SK-N-SH (cell line): ENCODE measurements around the gene GNAL. TPM values are rescaled to one million over a fixed set of nuclear protein-coding genes. Genes with fewer than 3 reads are reported as not detected.

Experiments used
- CTCF ChIA-PET: fragments of 300-600, 350-600 bp; formaldehyde crosslinking; extraction: SDS; loops from one replicate; lab custom pipeline; 2021; lab: Yijun Ruan, JAX
- POLR2A ChIA-PET: fragments of 350-600 bp; sonication (Branson Sonifier 250); formaldehyde crosslinking; extraction: SDS; loops from one replicate; lab custom pipeline; 2020; ENCODE audit warnings: antibody characterized with exemption, inconsistent platforms; lab: Yijun Ruan, JAX
- DNase-seq: peaks from one replicate; pipeline ENCODE4 v3.0.0; 2012
- H2AFZ ChIP-seq: fragments of 200-600 bp; sonication (generic); 2 replicates; pipeline ENCODE4 v1.8.1; 2016; ENCODE audit warnings: antibody characterized with exemption, mild to moderate bottlenecking, low read depth
- H3F3A ChIP-seq: fragments of 200-600 bp; sonication (generic); replicated peaks from 2 replicates; pipeline ENCODE3; 2016; ENCODE audit warnings: antibody characterized with exemption, mild to moderate bottlenecking; ENCODE audit not compliant: insufficient read depth
- H3K27ac ChIP-seq, 2 experiments: fragments of 200-500 bp in 1 of 2; fragments of 200-600 bp in 1 of 2; sonication (Bioruptor generic) in 1 of 2; sonication (generic), shearing (Covaris generic) in 1 of 2; 2 replicates each; pipeline versions ENCODE4 v1.5.1 to v1.6.1; 2014 to 2016; ENCODE audit warnings: low read depth in 2 of 2, inconsistent platforms in 1 of 2, low read length in 1 of 2, mild to moderate bottlenecking in 1 of 2, mixed read lengths in 1 of 2
- H3K27me3 ChIP-seq: fragments of 200-600 bp; sonication (generic), shearing (Covaris generic); 2 replicates; pipeline ENCODE4 v1.6.1; 2016; ENCODE audit warnings: mixed run types; ENCODE audit not compliant: insufficient read depth
- H3K36me3 ChIP-seq, 2 experiments: fragments of 200-500 bp in 1 of 2; fragments of 200-600 bp in 1 of 2; sonication (Bioruptor generic) in 1 of 2; sonication (generic) in 1 of 2; replicated peaks in 1 of 2; 2 replicates each; pipeline versions ENCODE3 to v1.5.1; 2014 to 2016; ENCODE audit warnings: low read length in 1 of 2, mild to moderate bottlenecking in 1 of 2; ENCODE audit not compliant: insufficient read depth in 2 of 2, control insufficient read depth in 1 of 2
- H3K4me1 ChIP-seq, 2 experiments: fragments of 200-500 bp in 1 of 2; fragments of 200-600 bp in 1 of 2; sonication (Bioruptor generic) in 1 of 2; sonication (generic), shearing (Covaris generic) in 1 of 2; 2 replicates each; pipeline versions ENCODE4 v1.5.1 to v1.6.1; 2014 to 2016; ENCODE audit warnings: low read depth in 1 of 2, low read length in 1 of 2, mixed run types in 1 of 2; ENCODE audit not compliant: insufficient read depth in 2 of 2, control insufficient read depth in 1 of 2
- H3K4me2 ChIP-seq: fragments of 200-600 bp; sonication (generic), shearing (Covaris generic); 2 replicates; pipeline ENCODE4 v1.6.1; 2017; ENCODE audit warnings: mixed run types
- H3K4me3 ChIP-seq, 2 experiments: fragments of 200-500 bp in 1 of 2; fragments of 200-600 bp in 1 of 2; sonication (Bioruptor generic) in 1 of 2; sonication (generic), shearing (Covaris generic) in 1 of 2; 2 replicates each; pipeline versions ENCODE4 v1.5.1 to v1.8.1; 2014 to 2016; ENCODE audit warnings: low read depth in 2 of 2, inconsistent platforms in 1 of 2, low read length in 1 of 2, mild to moderate bottlenecking in 1 of 2, mixed read lengths in 1 of 2, moderate library complexity in 1 of 2
- H3K79me2 ChIP-seq: fragments of 200-600 bp; sonication (generic); 2 replicates; pipeline ENCODE4 v1.8.1; 2017; ENCODE audit warnings: mild to moderate bottlenecking; ENCODE audit not compliant: insufficient read depth
- H3K9ac ChIP-seq: fragments of 200-600 bp; sonication (generic); 2 replicates; pipeline ENCODE4 v1.6.1; 2017; ENCODE audit warnings: mixed run types
- H3K9me2 ChIP-seq: fragments of 200-600 bp; sonication (generic); 2 replicates; pipeline ENCODE4 v1.6.1; 2017; ENCODE audit warnings: mixed run types
- H3K9me3 ChIP-seq: fragments of 200-600 bp; sonication (generic); 2 replicates; pipeline ENCODE4 v1.6.1; 2017; ENCODE audit warnings: mixed run types, mild to moderate bottlenecking, moderate library complexity
- H4K20me1 ChIP-seq: fragments of 200-600 bp; sonication (generic); 2 replicates; pipeline ENCODE4 v1.6.1; 2017; ENCODE audit warnings: mild to moderate bottlenecking, mixed run types; ENCODE audit not compliant: insufficient read depth
- CHD2 ChIP-seq: fragments of 150-350 bp; IDR thresholded peaks from 2 replicates; pipeline ENCODE4 v1.6.1; 2018; ENCODE audit warnings: low read length; ENCODE audit not compliant: partially characterized antibody
- CTCF ChIP-seq: fragments of 200-600 bp; sonication (generic); IDR thresholded peaks from 2 replicates; pipeline ENCODE4 v1.6.1; 2017; ENCODE audit warnings: antibody characterized with exemption, mild to moderate bottlenecking, moderate library complexity
- FOXJ3 ChIP-seq: sonication (generic); formaldehyde crosslinking; IDR thresholded peaks from 2 replicates; pipeline ENCODE4 v1.5.1; 2020; ENCODE audit warnings: mild to moderate bottlenecking, missing genetic modification reagents
- FOXM1 ChIP-seq: IDR thresholded peaks from 2 replicates; pipeline ENCODE4 v1.4.0; 2012; ENCODE audit warnings: low read depth, mild to moderate bottlenecking
- MAX ChIP-seq: IDR thresholded peaks from 2 replicates; pipeline ENCODE4 v1.4.0; 2012; ENCODE audit warnings: low read depth
- MEF2A ChIP-seq: IDR thresholded peaks from 2 replicates; pipeline ENCODE4 v1.4.0; 2012; ENCODE audit warnings: low read depth, borderline replicate concordance
- MXI1 ChIP-seq: IDR thresholded peaks from 2 replicates; pipeline ENCODE4 v1.6.1; 2012; ENCODE audit warnings: mild to moderate bottlenecking, low read depth, low read length, improper control_type of control experiment
- NFIC ChIP-seq: IDR thresholded peaks from 2 replicates; pipeline ENCODE4 v1.4.0; 2012; ENCODE audit warnings: borderline replicate concordance
- NRF1 ChIP-seq: IDR thresholded peaks from 2 replicates; pipeline ENCODE4 v1.6.1; 2012; ENCODE audit warnings: low read depth, mild to moderate bottlenecking, low read length
- POLR2AphosphoS5 ChIP-seq: IDR thresholded peaks from 2 replicates; pipeline ENCODE4 v1.6.1; 2012; ENCODE audit warnings: low read depth, low read length
- RAD21 ChIP-seq: IDR thresholded peaks from 2 replicates; pipeline ENCODE4 v1.6.1; 2012; ENCODE audit warnings: mild to moderate bottlenecking, low read length
- RCOR1 ChIP-seq: fragments of 150-350 bp; IDR thresholded peaks from 2 replicates; pipeline ENCODE4 v1.6.1; 2017; ENCODE audit warnings: antibody characterized with exemption, low read length
- RXRA ChIP-seq: IDR thresholded peaks from 2 replicates; pipeline ENCODE4 v1.4.0; 2012; ENCODE audit warnings: low read depth, mild to moderate bottlenecking, borderline replicate concordance
- TCF12 ChIP-seq: IDR thresholded peaks from 2 replicates; pipeline ENCODE4 v1.4.0; 2012
- ZBTB33 ChIP-seq: IDR thresholded peaks from 2 replicates; pipeline ENCODE4 v1.4.0; 2012; ENCODE audit warnings: low read depth, borderline replicate concordance
- WGBS: methylation state at CpG from one replicate; pipeline ENCODE4 v1.1.6; 2017; ENCODE audit warnings: low lambda C conversion rate; 5-methylcytosine and 5-hydroxymethylcytosine counted together
- polyA plus RNA-seq, 3 experiments: library from polyadenylated mRNA; depleted of rRNA; stranded (reverse); fragments of >200 nt; gene quantifications; 2 replicates each; pipeline ENCODE4 v1.2.3, GENCODE V29; 2012
- TF ChIP-seq, protein P1 (sequence below): IDR thresholded peaks from 2 replicates; pipeline ENCODE4 v1.6.1; 2012; ENCODE audit warnings: mild to moderate bottlenecking, low read depth, low read length, moderate library complexity

Gene GNAL
- polyA plus RNA-seq, 1 of the 3 experiments (the other 2 are of a cell fraction) = 0.13 TPM

- Histone ChIP-seq H3K4me1 (no peaks in the 10 kb centered on the region), H4K20me1 (no peaks in the 10 kb centered on the region), H3K4me3 (no peak overlapping the region), H3K27me3 (peaks cover 15% of the 10 kb centered on the region; the same call in 1 of the 2 replicates), H3K27ac (no peak overlapping the region), H3K9me3 (no peaks in the 10 kb centered on the region), H3K36me3 (no peaks in the 10 kb centered on the region), H3K9me2 (no peaks in the 10 kb centered on the region), H3F3A (no peaks in the 10 kb centered on the region), H3K4me2 (no peak overlapping the region), H3K9ac (no peak overlapping the region), H2AFZ (no peak overlapping the region), H3K79me2 (no peaks in the 10 kb centered on the region)
- no peak for DNase-seq
- WGBS = 14% methylated on average over 13 of the region's 13 CpGs
- CTCF ChIA-PET = interaction anchor here (1.1 kb wide), 1 partner anchor 33 kb away, joined by 3 read pairs; no protein-coding TSS in a partner anchor
- POLR2A ChIA-PET = no interaction called here
- TF ChIP-seq NFIC (no peak), CTCF (peak; percentile 53), RAD21 (peak; percentile 61), ZBTB33 (no peak)
Observed at GRCh38 chr18:11872479-11873136, 183.5 kb downstream of the GNAL start.

DNA sequence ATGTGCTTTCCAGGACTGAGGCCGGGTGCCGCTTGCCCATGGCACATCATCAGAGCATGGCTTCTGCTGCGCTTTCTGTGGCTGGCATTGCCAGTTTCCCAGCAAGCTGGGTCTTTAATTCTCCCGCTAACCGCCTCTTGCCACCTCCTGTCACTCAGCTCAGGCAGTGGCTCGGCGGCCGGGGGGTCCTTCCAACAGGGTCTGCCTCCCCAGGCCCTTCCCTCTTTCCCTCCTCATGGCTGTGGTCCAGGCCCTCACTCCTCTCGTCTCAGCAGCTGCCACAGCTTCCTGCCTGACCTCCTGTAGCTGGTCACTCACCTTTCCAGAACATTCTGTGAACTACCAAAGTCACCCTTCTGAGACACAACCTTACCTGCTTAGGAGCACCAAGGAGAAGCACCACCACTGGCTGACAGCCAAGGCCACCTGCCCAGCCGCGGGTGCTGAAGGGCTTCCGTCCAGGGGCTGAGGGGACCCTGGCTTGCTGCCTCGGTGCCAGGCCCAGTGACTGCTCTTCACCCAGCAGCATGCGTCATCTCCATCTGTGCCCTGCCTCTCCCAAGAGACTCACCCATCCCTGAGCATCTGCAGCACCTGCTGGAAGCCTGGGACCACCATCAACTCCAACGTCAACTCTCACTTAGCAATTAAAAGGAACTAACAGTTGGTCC lies 184.7 kb downstream of the GNAL start:
- WGBS = 51% methylated on average over 13 of the region's 15 CpGs
- POLR2A ChIA-PET = no interaction called here
- no peak for TF ChIP-seq CHD2
- TF ChIP-seq FOXJ3 (CRISPR knock-in tag) = no peak
- TF ChIP-seq RXRA = no peak
- no peak for TF ChIP-seq NFIC
- TF ChIP-seq MEF2A = no peak
- TF ChIP-seq NRF1 = no peak
- TF ChIP-seq MXI1 = no peak
- no peak for TF ChIP-seq TCF12
- no peak for TF ChIP-seq POLR2AphosphoS5
- no peak for TF ChIP-seq ZBTB33
- TF ChIP-seq, protein P1, sequence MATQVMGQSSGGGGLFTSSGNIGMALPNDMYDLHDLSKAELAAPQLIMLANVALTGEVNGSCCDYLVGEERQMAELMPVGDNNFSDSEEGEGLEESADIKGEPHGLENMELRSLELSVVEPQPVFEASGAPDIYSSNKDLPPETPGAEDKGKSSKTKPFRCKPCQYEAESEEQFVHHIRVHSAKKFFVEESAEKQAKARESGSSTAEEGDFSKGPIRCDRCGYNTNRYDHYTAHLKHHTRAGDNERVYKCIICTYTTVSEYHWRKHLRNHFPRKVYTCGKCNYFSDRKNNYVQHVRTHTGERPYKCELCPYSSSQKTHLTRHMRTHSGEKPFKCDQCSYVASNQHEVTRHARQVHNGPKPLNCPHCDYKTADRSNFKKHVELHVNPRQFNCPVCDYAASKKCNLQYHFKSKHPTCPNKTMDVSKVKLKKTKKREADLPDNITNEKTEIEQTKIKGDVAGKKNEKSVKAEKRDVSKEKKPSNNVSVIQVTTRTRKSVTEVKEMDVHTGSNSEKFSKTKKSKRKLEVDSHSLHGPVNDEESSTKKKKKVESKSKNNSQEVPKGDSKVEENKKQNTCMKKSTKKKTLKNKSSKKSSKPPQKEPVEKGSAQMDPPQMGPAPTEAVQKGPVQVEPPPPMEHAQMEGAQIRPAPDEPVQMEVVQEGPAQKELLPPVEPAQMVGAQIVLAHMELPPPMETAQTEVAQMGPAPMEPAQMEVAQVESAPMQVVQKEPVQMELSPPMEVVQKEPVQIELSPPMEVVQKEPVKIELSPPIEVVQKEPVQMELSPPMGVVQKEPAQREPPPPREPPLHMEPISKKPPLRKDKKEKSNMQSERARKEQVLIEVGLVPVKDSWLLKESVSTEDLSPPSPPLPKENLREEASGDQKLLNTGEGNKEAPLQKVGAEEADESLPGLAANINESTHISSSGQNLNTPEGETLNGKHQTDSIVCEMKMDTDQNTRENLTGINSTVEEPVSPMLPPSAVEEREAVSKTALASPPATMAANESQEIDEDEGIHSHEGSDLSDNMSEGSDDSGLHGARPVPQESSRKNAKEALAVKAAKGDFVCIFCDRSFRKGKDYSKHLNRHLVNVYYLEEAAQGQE = no peak
- no peak for TF ChIP-seq MAX
- no peak for TF ChIP-seq RCOR1
- no peak for TF ChIP-seq FOXM1

More for the DNA sequence above, 184.7 kb downstream of the GNAL start:
- Histone ChIP-seq H2AFZ (no peak overlapping the region), H3K9me3 (no peaks in the 10 kb centered on the region), H3K27me3 (peaks cover 15% of the 10 kb centered on the region; the same call in 1 of the 2 replicates), H3K9ac (no peak overlapping the region), H3K36me3 (no peaks in the 10 kb centered on the region), H3K4me1 (no peaks in the 10 kb centered on the region), H3K9me2 (no peaks in the 10 kb centered on the region), H3K79me2 (no peaks in the 10 kb centered on the region), H3K4me2 (no peak overlapping the region), H3K27ac (no peak overlapping the region), H3F3A (no peaks in the 10 kb centered on the region), H3K4me3 (no peak overlapping the region), H4K20me1 (no peaks in the 10 kb centered on the region)
- DNase-seq = no peak
- CTCF ChIA-PET = interaction anchor here (0.7 kb wide), 1 partner anchor 1060 kb away, joined by 3 read pairs; no protein-coding TSS in a partner anchor
